Measurements from ENCODE around the gene C6orf47.

C6orf47 gene

DNA sequence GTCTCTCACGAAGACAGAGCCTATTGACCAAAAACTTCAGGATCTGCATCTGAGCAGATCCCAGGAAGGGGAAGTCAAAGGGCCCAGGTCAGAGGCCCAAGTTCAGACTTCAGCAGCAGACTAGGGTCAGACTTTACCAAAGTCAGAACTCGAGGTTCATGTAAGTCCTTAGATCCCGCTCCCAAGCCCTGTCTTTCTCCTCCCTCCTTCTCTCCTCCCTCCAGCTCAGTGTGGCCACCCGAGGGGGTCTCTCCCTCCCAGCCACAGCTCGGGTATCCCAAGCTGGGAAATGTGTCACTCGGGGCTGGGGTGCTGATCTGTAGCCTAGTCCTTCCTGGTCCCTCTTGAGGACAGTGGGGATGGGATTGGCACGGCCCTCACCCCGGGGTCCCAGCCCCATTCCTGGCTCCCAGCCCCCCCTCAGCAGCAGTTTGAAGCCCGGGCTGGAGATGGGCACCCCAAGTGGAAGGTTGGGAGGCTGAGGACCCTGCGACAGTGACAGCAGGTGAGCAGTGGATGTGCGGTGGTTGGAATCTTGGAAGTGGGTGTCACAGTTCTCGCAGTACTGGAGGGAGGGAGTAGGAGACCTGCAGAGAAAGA, 1.6 kb upstream of the C6orf47 start:
- Histone ChIP-seq H3K27me3 (ENCODE audit: insufficient read depth, insufficient read length) (no peaks in the 10 kb centered on the region), H3K4me1 (ENCODE audit: insufficient read depth, insufficient read length) (peaks cover 12% of the 10 kb centered on the region), H3K4me3 (ENCODE audit: insufficient read length, low read depth) (no peak overlapping the region), H3K36me3 (ENCODE audit: insufficient read depth, insufficient read length, low read length) (peaks cover 52% of the 10 kb centered on the region), H3K9ac (ENCODE audit: insufficient read length, low read depth) (no peak overlapping the region), H3K9me3 (ENCODE audit: insufficient read depth, low read length) (no peaks in the 10 kb centered on the region)
- DNase-seq (ENCODE audit: low read depth, low spot score) = no peak
- TF ChIP-seq YY1 (IDR thresholded peaks at IDR 0.05; ENCODE audit: insufficient read depth, insufficient read length) (no peak), ZNF274 (IDR thresholded peaks at IDR 0.05; ENCODE audit: low read depth, low read length) (no peak), SUZ12 (IDR thresholded peaks at IDR 0.05; ENCODE audit: extremely low read depth, insufficient read depth, insufficient read length) (no peak)

DNA sequence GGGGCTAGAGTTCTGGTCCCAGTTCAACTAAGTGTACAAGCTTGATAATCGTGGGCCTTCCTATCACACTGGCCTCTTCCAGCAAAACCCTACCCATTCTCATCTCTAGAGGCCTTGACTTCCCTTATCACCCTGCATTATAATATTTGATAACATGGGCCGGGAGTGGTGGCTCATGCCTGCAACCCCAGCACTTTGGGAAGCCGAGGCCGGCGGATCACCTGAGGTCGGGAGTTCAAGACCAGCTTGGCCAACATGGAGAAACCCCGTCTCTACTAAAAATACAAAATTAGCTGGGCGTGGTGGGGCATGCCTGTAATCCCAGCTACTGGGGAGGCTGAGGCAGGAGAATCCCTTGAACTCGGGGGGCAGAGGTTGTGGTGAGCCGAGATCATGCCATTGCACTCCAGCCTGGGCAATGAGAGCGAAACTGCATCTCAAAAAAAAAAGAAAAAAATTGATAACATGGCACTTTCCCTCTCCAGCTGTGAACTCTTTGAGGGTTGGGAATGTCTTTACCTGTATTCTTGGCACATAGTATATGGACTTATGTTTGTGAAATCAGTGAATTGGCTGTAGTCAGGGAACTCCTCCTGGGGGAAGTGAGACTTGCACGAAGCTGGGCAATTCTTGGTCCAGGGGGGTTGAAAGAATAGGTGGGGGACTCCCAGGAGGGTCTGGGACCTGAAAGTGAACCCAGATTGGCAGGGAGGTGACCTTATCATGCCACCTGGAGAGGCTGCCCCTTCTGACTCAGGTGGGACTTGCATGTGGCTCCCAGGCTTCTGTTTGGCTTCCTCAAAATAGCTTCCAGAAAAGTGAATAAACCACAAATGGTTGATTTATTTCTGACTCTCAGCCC, 915 bp upstream of the C6orf47 start:
- H3K4me3 ChIP-seq (ENCODE audit: insufficient read length, low read depth) = no peak overlapping the region
- DNase-seq (ENCODE audit: low read depth, low spot score) = no peak
- H3K4me1 ChIP-seq (ENCODE audit: insufficient read depth, insufficient read length) = peaks cover 11% of the 10 kb centered on the region
- H3K27me3 ChIP-seq (ENCODE audit: insufficient read depth, insufficient read length) = no peaks in the 10 kb centered on the region
- peak overlapping the region; percentile 70 for H3K9ac ChIP-seq (ENCODE audit: insufficient read length, low read depth)
- TF ChIP-seq SUZ12 (IDR thresholded peaks at IDR 0.05; ENCODE audit: extremely low read depth, insufficient read depth, insufficient read length) = no peak
- no peak for TF ChIP-seq YY1 (IDR thresholded peaks at IDR 0.05; ENCODE audit: insufficient read depth, insufficient read length)
- TF ChIP-seq ZNF274 (IDR thresholded peaks at IDR 0.05; ENCODE audit: low read depth, low read length) = no peak
- H3K36me3 ChIP-seq (ENCODE audit: insufficient read depth, insufficient read length, low read length) = peaks cover 48% of the 10 kb centered on the region
- no peaks in the 10 kb centered on the region for H3K9me3 ChIP-seq (ENCODE audit: insufficient read depth, low read length)

DNA sequence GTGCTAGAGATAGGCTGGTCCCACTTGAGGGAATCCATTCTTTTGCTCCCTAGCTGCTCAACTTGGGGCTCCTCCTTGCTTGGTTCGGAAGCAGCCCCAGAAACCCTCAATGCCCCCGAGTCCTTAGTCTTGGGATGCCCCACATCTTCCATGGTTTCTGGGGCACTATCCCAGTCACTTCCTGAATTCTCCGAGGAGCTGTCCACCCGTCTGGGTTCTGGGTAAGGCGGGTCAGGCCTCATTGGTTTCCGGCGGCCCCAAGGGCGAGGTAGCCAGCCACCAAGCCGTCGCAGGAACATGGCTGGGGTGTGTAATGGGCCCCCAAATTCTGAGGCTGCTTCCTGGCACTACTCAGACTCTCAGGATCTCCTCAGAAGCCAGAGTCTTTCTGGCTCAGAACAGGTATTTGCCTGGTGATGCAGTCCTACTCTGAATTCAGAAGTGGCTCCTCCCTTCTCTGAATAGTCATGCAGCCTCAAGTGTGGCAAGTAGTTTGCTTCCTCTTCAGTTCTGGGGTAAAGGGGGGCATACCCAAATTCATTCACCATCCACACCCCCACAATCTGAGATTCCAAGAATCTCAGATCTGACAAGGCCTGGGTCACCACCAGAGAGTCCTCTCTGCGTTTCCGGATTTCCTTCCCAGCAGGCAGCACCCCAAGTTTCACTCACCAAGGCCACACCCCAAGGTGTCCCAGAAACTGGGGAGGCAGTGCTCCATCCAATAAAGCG, 763 bp downstream of the C6orf47 start:
- no peak for DNase-seq (ENCODE audit: low read depth, low spot score)
- Histone ChIP-seq H3K4me3 (ENCODE audit: insufficient read length, low read depth) (peak overlapping the region; percentile 75), H3K9ac (ENCODE audit: insufficient read length, low read depth) (peak overlapping the region; percentile 91), H3K27me3 (ENCODE audit: insufficient read depth, insufficient read length) (no peaks in the 10 kb centered on the region), H3K9me3 (ENCODE audit: insufficient read depth, low read length) (no peaks in the 10 kb centered on the region), H3K36me3 (ENCODE audit: insufficient read depth, insufficient read length, low read length) (peaks cover 51% of the 10 kb centered on the region), H3K4me1 (ENCODE audit: insufficient read depth, insufficient read length) (peaks cover 11% of the 10 kb centered on the region)
- no peak for TF ChIP-seq ZNF274 (IDR thresholded peaks at IDR 0.05; ENCODE audit: low read depth, low read length)
- TF ChIP-seq SUZ12 (IDR thresholded peaks at IDR 0.05; ENCODE audit: extremely low read depth, insufficient read depth, insufficient read length) = no peak
- no peak for TF ChIP-seq YY1 (IDR thresholded peaks at IDR 0.05; ENCODE audit: insufficient read depth, insufficient read length)

DNA sequence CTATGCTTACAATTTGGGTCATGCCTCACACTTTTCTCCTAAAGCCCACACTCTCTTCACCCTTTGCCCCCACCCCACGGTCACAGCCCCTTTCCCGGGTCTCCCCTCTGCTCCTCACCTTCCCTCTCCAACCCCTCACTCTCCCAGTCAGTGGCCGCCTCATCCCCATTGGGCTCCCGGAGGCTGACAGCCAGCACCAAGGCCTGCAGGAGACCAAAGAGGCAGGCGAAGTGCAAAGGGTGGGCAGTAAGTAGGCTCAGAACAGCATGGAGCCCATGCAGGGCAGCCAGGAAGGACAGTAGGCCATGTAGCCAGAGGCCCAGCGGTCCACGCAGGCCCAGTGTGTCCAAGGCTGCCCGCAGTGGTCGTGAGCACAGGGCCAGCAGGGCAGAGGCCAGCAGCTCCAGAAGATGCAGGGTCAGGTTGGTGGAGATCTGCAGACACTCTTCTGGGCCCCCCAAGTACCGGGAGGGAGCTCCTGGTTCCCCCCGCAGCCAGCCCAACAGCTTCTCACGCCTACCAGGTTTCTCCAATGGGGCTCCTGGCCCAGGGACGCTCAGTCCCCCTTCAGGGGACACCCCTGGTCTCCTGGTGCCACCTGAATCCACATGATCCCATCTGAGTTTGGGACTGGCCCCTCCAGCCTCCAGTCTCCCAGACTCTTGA, 1.5 kb downstream of the C6orf47 start:
- H3K9ac ChIP-seq (ENCODE audit: insufficient read length, low read depth) = no peak overlapping the region

DNA sequence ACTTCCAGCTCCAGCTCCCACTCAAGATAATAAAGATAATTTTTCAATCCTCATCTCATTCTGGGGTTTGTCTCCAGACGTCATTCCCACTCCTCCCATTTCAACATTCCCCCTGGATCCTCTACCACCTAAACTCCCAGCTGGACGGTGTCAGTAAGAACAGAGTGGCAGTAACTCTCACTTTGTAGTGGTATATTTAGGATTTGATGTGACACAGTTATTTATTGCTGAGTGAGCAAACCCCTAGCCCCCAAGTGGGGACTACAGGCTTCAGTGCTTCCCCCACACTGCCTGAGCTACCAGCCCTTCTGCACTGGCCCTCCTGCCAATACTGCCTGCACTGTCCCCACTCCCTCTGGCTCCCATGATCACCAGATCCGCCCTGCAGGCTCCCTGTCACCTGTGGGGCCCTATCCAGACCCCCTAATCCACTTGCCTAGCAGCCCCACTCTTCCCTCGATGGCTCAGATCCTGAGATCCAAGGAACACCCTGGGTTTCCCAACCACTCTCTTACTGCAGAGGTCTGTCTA, 2.4 kb downstream of the C6orf47 start:
- Histone ChIP-seq H3K4me3 (ENCODE audit: insufficient read length, low read depth) (no peak overlapping the region), H3K9me3 (ENCODE audit: insufficient read depth, low read length) (no peaks in the 10 kb centered on the region), H3K36me3 (ENCODE audit: insufficient read depth, insufficient read length, low read length) (peaks cover 44% of the 10 kb centered on the region), H3K4me1 (ENCODE audit: insufficient read depth, insufficient read length) (peaks cover 8% of the 10 kb centered on the region), H3K9ac (ENCODE audit: insufficient read length, low read depth) (no peak overlapping the region), H3K27me3 (ENCODE audit: insufficient read depth, insufficient read length) (no peaks in the 10 kb centered on the region)
- TF ChIP-seq SUZ12 (IDR thresholded peaks at IDR 0.05; ENCODE audit: extremely low read depth, insufficient read depth, insufficient read length) = no peak
- TF ChIP-seq YY1 (IDR thresholded peaks at IDR 0.05; ENCODE audit: insufficient read depth, insufficient read length) = no peak
- TF ChIP-seq ZNF274 (IDR thresholded peaks at IDR 0.05; ENCODE audit: low read depth, low read length) = no peak
- DNase-seq (ENCODE audit: low read depth, low spot score) = no peak

More for the DNA sequence above, 1.5 kb downstream of the C6orf47 start:
- H3K9me3 ChIP-seq (ENCODE audit: insufficient read depth, low read length) = no peaks in the 10 kb centered on the region
- peaks cover 51% of the 10 kb centered on the region for H3K36me3 ChIP-seq (ENCODE audit: insufficient read depth, insufficient read length, low read length)
- peak overlapping the region; percentile 75 for H3K4me3 ChIP-seq (ENCODE audit: insufficient read length, low read depth)
- H3K4me1 ChIP-seq (ENCODE audit: insufficient read depth, insufficient read length) = peaks cover 8% of the 10 kb centered on the region
- no peak for DNase-seq (ENCODE audit: low read depth, low spot score)
- no peaks in the 10 kb centered on the region for H3K27me3 ChIP-seq (ENCODE audit: insufficient read depth, insufficient read length)
- TF ChIP-seq ZNF274 (IDR thresholded peaks at IDR 0.05; ENCODE audit: low read depth, low read length) (no peak), SUZ12 (IDR thresholded peaks at IDR 0.05; ENCODE audit: extremely low read depth, insufficient read depth, insufficient read length) (no peak), YY1 (IDR thresholded peaks at IDR 0.05; ENCODE audit: insufficient read depth, insufficient read length) (no peak)

DNA sequence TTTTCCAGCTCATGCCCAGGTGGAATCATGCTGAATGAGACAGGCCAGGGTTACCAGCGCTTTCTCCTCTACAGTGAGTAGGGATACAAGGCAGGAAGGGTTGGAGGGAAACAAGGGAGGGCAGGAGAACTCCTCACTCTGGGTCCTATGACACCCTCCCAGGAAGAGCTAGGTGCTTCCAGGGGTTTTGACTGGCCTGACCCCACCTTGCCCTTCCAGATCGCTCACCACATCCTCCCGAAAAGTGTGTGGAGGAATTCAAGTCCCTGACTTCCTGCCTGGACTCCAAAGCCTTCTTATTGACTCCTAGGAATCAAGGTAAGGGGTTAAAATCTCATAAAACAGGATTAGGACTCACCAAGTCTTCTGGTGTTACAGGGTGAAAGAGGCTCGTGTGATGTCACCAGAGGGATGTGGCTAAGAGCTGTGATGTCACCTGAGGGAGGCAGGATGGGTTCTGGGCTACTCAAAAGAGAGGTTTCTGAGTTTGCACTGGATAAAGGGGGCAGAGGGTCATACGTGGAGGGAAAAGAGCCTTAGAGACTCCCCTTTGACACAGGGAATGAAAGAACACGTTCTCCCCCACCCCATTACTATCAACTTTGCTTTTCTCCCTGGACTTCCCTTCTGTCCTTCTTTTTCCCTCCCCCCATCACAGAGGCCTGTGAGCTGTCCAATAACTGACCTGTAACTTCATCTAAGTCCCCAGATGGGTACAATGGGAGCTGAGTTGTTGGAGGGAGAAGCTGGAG, 3.0 kb downstream of the C6orf47 start:
- TF ChIP-seq YY1 (IDR thresholded peaks at IDR 0.05; ENCODE audit: insufficient read depth, insufficient read length) = no peak
- no peak for TF ChIP-seq SUZ12 (IDR thresholded peaks at IDR 0.05; ENCODE audit: extremely low read depth, insufficient read depth, insufficient read length)
- TF ChIP-seq ZNF274 (IDR thresholded peaks at IDR 0.05; ENCODE audit: low read depth, low read length) = no peak
- Histone ChIP-seq H3K4me1 (ENCODE audit: insufficient read depth, insufficient read length) (peaks cover 8% of the 10 kb centered on the region), H3K4me3 (ENCODE audit: insufficient read length, low read depth) (no peak overlapping the region), H3K27me3 (ENCODE audit: insufficient read depth, insufficient read length) (no peaks in the 10 kb centered on the region), H3K9me3 (ENCODE audit: insufficient read depth, low read length) (no peaks in the 10 kb centered on the region), H3K36me3 (ENCODE audit: insufficient read depth, insufficient read length, low read length) (peaks cover 38% of the 10 kb centered on the region), H3K9ac (ENCODE audit: insufficient read length, low read depth) (no peak overlapping the region)
- DNase-seq (ENCODE audit: low read depth, low spot score) = no peak

All from NT2/D1 (cell line).